Ovary (tissue), 9 donors: ENCODE results near the gene NPTN. TPM values are rescaled to one million over a fixed set of nuclear protein-coding genes. Genes with fewer than 3 reads are reported as not detected.

ENCODE experiments used
- DNase-seq, 5 donors: peaks; one replicate each; pipeline ENCODE4 v3.0.0-alpha.2; 2019 to 2020
- H3K27ac ChIP-seq, 2 donors: fragments of 200-600 bp; one replicate each; pipeline versions ENCODE4 v1.5.1 to v1.8.0; 2019 to 2022
- H3K27me3 ChIP-seq: fragments of 200-600 bp; one replicate; pipeline ENCODE4 v1.8.0; 2022
- H3K36me3 ChIP-seq: fragments of 200-600 bp; sonication (generic); one replicate; pipeline ENCODE4 v1.5.1; 2019
- H3K4me1 ChIP-seq: one replicate; pipeline ENCODE4 v1.8.1; 2013; ENCODE audit warnings: mild to moderate bottlenecking, moderate library complexity; ENCODE audit not compliant: insufficient read depth
- H3K4me3 ChIP-seq: fragments of 200-600 bp; sonication (generic); one replicate; pipeline ENCODE4 v1.5.1; 2017
- H3K9me3 ChIP-seq, 2 donors: fragments of 200-600 bp in 1 of 2; sonication (generic) in 1 of 2; one replicate each; pipeline versions ENCODE4 v1.5.1 to v1.8.1; 2013 to 2019; ENCODE audit warnings: mild to moderate bottlenecking in 1 of 2, moderate library complexity in 1 of 2
- EP300 ChIP-seq: sonication (generic); formaldehyde crosslinking; IDR thresholded peaks from one replicate; pipeline ENCODE4 v1.6.1; 2017; ENCODE audit warnings: antibody characterized with exemption
- POLR2A ChIP-seq: fragments of 450-650 bp; IDR thresholded peaks from one replicate; pipeline ENCODE4 v1.6.1; 2017; ENCODE audit warnings: antibody characterized with exemption, mild to moderate bottlenecking, moderate library complexity
- WGBS, 3 donors: extraction: QIAGEN DNeasy Blood & Tissue Kit in 1 of 3; methylation state at CpG; one replicate each; pipeline versions ENCODE4 v1.1.5 to v1.1.7; 2013 to 2017; 5-methylcytosine and 5-hydroxymethylcytosine counted together
- intact Hi-C, 4 donors: fragments of 100-400 bp; cut with DNase I; formaldehyde crosslinking; loops; one replicate each; pipeline versions ENCODE4 v1.11.0 to v1.15.1; 2022 to 2023
- polyA plus RNA-seq, 2 donors: library from polyadenylated mRNA; stranded (reverse); fragments of 200-250 nt in 1 of 2; fragments of 350-450 nt in 1 of 2; fragmentation: Illumina TruSeq in 1 of 2; extraction: RNeasy Lipid Tissue Mini Kit (QIAGEN cat#74804) in 1 of 2; gene quantifications; one replicate each; pipeline ENCODE4 v1.2.3, GENCODE V29; 2013 to 2014
- total RNA-seq, 7 donors: library from RNA; depleted of rRNA in 2 of 7; stranded (reverse); fragments of >200 nt in 2 of 7; fragmentation: NEBNext Ultra II Directional in 3 of 7; extraction: Animal tissue kit (Norgen Biotek cat#: 25700) in 3 of 7; gene quantifications; one replicate each; pipeline versions ENCODE4 v1.1.0 to v1.2.4, GENCODE V29; 2016 to 2023
- TF ChIP-seq, protein P1 (sequence below), 3 donors: fragments of 450-650 bp in 2 of 3; fragments of 200-600 bp in 1 of 3; IDR thresholded peaks; one replicate each; pipeline versions ENCODE4 v1.5.1 to v1.8.0; 2016 to 2022; ENCODE audit warnings: antibody characterized with exemption in 3 of 3, mild to moderate bottlenecking in 1 of 3
- donor health status: DM: no; HTN: no; CAD: no; lungs with moderate emphysema.
- donor health status: DM: no; HTN: no; CAD: no.
- donor health status: Bipolar disorder and iron deficiency.
- donor health status: DM: yes; HTN: yes; CAD: no.
- donor health status: DM: no; HTN: no; CAD: no.
- donor health status: DM: yes; HTN: yes; CAD: no.

The NPTN gene
- total and polyA plus RNA-seq, 9 donors, result 39.2 to 245 (median 82.0) TPM

DNA sequence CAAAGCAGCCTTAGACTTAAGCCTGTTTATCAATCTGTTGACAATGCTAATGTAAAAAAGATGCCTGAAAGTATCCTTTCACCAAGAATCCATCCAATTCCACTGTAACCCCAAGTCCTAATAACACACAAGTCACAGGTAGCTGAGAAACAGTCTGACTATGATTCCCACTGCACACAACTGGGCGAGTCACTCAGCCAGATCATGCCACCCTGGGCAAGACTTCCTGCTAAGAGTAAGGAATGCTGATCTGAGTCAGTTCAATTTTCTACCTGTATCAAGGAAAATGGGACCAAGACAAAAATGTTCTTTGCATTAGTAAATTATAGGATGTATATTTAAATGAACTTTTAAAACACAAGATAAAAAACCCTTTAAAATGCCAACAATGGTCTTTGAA is 33.3 kb downstream of the NPTN start:
- Histone ChIP-seq H3K27ac (no peak overlapping the region), H3K9me3 (no peaks in the 10 kb centered on the region), H3K36me3 (no peaks in the 10 kb centered on the region), H3K4me3 (no peak overlapping the region), H3K27me3 (no peaks in the 10 kb centered on the region), H3K4me1 (peaks cover 30% of the 10 kb centered on the region)
- intact Hi-C loops, result no loop called here
- no peak for DNase-seq
- TF ChIP-seq EP300 (no peak), POLR2A (no peak)
- TF ChIP-seq, protein P1, sequence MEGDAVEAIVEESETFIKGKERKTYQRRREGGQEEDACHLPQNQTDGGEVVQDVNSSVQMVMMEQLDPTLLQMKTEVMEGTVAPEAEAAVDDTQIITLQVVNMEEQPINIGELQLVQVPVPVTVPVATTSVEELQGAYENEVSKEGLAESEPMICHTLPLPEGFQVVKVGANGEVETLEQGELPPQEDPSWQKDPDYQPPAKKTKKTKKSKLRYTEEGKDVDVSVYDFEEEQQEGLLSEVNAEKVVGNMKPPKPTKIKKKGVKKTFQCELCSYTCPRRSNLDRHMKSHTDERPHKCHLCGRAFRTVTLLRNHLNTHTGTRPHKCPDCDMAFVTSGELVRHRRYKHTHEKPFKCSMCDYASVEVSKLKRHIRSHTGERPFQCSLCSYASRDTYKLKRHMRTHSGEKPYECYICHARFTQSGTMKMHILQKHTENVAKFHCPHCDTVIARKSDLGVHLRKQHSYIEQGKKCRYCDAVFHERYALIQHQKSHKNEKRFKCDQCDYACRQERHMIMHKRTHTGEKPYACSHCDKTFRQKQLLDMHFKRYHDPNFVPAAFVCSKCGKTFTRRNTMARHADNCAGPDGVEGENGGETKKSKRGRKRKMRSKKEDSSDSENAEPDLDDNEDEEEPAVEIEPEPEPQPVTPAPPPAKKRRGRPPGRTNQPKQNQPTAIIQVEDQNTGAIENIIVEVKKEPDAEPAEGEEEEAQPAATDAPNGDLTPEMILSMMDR (IDR thresholded peaks at IDR 0.05), result no peak
- 88 to 96% (median 89%) methylated on average over 1 of the region's 1 CpG for WGBS, 3 donors

DNA sequence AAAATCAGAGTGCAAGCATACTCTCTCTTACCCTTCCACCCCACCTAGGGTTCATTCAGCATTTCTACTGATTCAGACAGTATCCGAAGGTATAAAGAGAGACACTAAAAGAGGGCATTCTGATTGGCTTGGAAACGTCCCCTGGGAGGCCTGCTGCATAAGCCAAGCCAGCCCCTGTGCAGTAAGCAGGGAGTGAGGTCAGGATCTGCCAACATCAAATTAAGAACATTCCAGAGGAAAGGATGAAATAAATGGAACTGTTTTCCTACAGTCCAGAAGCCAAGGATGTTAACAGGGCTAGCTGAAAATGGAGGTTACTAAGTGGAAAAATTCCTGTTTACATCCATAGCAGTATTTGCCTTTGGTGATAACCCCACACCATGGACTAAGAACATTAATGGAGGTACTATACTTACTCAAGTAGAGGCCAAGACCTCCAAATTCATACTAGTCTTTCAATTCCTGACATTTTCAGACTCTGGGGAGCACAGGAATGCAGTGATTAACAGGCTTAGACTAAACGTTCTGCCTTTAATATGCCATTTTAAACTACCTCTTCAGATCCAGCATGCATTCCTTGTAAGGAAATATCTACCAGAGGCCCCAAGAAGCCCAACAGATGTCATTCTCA is 34.5 kb downstream of the NPTN start:
- no peak overlapping the region for H3K4me3 ChIP-seq
- no peaks in the 10 kb centered on the region for H3K36me3 ChIP-seq
- H3K4me1 ChIP-seq, result peaks cover 31% of the 10 kb centered on the region
- WGBS, 3 donors, result 2 to 21% (median 18%) methylated on average over 3 of the region's 3 CpGs
- no peaks in the 10 kb centered on the region for H3K9me3 ChIP-seq
- no peak for DNase-seq
- TF ChIP-seq EP300 (no peak), POLR2A (no peak)
- TF ChIP-seq, protein P1 (IDR thresholded peaks at IDR 0.05), result no peak
- intact Hi-C loops, result no loop called here
- H3K27me3 ChIP-seq, result no peaks in the 10 kb centered on the region
- H3K27ac ChIP-seq, result no peak overlapping the region

GRCh38 chr15:73597036-73597638 is 36.1 kb downstream of the NPTN start:
- 93 to 96% (median 95%) methylated on average over 21 of the region's 21 CpGs for WGBS, 3 donors
- Histone ChIP-seq H3K9me3 (no peaks in the 10 kb centered on the region), H3K27me3 (no peaks in the 10 kb centered on the region), H3K36me3 (no peaks in the 10 kb centered on the region), H3K4me3 (no peak overlapping the region), H3K27ac (no peak overlapping the region), H3K4me1 (peaks cover 28% of the 10 kb centered on the region)
- intact Hi-C loops, result no loop called here
- DNase-seq, result no peak
- TF ChIP-seq EP300, result no peak
- no peak for TF ChIP-seq POLR2A
- TF ChIP-seq, protein P1 (IDR thresholded peaks at IDR 0.05), result no peak

DNA sequence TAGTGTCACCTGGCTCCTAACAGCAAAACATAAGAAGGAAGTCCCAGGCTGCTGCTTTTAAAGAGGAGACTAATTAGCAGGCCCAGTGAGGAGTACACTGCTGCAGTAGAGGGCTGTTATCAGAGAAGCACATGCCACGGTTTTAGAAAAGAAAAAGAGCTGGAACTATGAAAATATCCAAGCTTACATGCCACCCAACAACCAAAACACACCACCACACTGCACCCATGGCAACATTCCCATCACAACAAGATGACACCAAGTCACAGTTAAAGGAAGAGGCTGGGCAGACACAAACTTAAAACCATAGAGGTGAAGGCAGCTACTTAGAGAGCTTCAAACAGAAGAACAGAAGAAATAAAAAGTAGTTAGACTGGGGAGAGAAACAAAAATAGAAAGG is 37.0 kb downstream of the NPTN start:
- intact Hi-C loops, result no loop called here
- WGBS, 3 donors, result 9 to 17% (median 9%) methylated on average over 1 of the region's 1 CpG
- no peak overlapping the region for H3K27ac ChIP-seq
- H3K4me3 ChIP-seq, result no peak overlapping the region
- peaks cover 20% of the 10 kb centered on the region for H3K4me1 ChIP-seq
- DNase-seq, result no peak
- no peaks in the 10 kb centered on the region for H3K9me3 ChIP-seq
- H3K36me3 ChIP-seq, result no peaks in the 10 kb centered on the region
- no peaks in the 10 kb centered on the region for H3K27me3 ChIP-seq
- TF ChIP-seq, protein P1 (IDR thresholded peaks at IDR 0.05), result no peak
- TF ChIP-seq EP300, result no peak
- TF ChIP-seq POLR2A, result no peak
